Colonic mucosa (tissue), 4 donors: ENCODE results near the gene DAB2IP. TPM values are rescaled to one million over a fixed set of nuclear protein-coding genes. Genes with fewer than 3 reads are reported as not detected.
"Not testable (repeated sequence)": the region's sequence is repeated elsewhere in the genome, so short reads cannot be mapped to it uniquely, and the experiment has no call there.

ENCODE experiments used
- DNase-seq: peaks from one replicate; pipeline ENCODE4 v3.0.0-alpha.2; 2020
- H3K27ac ChIP-seq: fragments of 200-600 bp; one replicate; pipeline ENCODE4 v1.8.0; 2021
- H3K27me3 ChIP-seq: fragments of 200-600 bp; one replicate; pipeline ENCODE4 v1.8.0; 2021
- H3K36me3 ChIP-seq: fragments of 200-600 bp; one replicate; pipeline ENCODE4 v1.8.0; 2021
- H3K4me1 ChIP-seq: fragments of 200-600 bp; one replicate; pipeline ENCODE4 v1.8.0; 2021; ENCODE audit warnings: mild to moderate bottlenecking
- H3K4me3 ChIP-seq: fragments of 200-600 bp; one replicate; pipeline ENCODE4 v1.8.0; 2021
- H3K9ac ChIP-seq, 2 donors: one replicate each; pipeline ENCODE4 v1.7.0; 2013; ENCODE audit warnings: control low read depth in 2 of 2, low read depth in 2 of 2, low read length in 2 of 2
- H3K9me3 ChIP-seq: fragments of 200-600 bp; one replicate; pipeline ENCODE4 v1.8.0; 2021
- intact Hi-C: fragments of 100-400 bp; cut with DNase I; formaldehyde crosslinking; loops from one replicate; pipeline ENCODE4 v1.14.1; 2022
- total RNA-seq, 2 donors: library from RNA; stranded (reverse); fragmentation: NEBNext Ultra II Directional in 1 of 2; extraction: Animal tissue kit (Norgen Biotek cat#: 25700) in 1 of 2; gene quantifications; one replicate each; pipeline ENCODE4 v1.2.1, GENCODE V29; 2021
- TF ChIP-seq, protein P1 (sequence below): fragments of 200-600 bp; IDR thresholded peaks from one replicate; pipeline ENCODE4 v1.8.0; 2022; ENCODE audit warnings: antibody characterized with exemption, mild to moderate bottlenecking
- donor health status: healthy.
- donor health status: DM: no; HTN: no; CAD: no.
- donor health status: DM: no; HTN: no; CAD: no.

The DAB2IP gene
- total RNA-seq, 2 donors from 2014 or later: 126 to 130 TPM

DNA sequence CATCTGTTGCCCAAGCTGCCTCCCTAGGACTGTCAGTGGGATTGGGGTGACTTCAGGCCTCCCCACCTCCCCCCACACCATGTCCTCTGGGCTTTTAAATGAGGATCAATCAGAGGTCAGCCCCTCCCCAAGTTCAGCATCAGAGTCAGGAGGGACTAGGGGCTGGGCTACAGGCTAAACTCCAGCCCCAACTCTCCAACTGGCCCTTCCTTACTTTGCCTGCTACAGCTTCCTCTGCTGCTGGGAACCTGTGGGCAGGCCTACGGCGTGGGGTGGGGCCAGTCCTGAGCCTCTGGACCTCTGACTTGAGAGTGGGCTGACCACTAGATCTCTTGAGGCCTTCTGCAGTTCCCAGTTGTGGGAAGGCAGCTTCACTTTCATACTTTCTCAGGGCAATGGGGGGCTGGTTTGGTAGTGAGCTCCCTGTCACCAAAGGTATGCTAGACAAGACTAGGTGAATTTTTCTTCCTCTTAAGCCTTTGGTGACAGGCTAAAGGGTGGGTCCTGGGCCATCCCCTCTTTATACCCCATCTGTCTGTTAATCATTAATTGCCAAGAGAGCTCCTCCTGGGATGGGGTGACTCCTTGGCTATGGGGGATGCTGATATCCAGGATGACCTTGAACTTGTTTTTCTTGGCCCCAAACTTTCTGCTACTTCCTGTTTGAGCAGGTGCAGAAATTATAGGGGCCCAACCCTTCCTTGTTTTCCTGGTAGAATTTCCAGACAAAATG, 10.8 kb upstream of the DAB2IP start:
- Histone ChIP-seq H3K4me3 (no peak overlapping the region), H3K27ac (peak overlapping the region; percentile 81), H3K4me1 (peaks cover 13% of the 10 kb centered on the region), H3K9ac (peak overlapping the region; percentile 28 to 59), H3K9me3 (no peaks in the 10 kb centered on the region), H3K27me3 (no peaks in the 10 kb centered on the region), H3K36me3 (no peaks in the 10 kb centered on the region)
- peak; percentile 64 for DNase-seq
- TF ChIP-seq, protein P1, sequence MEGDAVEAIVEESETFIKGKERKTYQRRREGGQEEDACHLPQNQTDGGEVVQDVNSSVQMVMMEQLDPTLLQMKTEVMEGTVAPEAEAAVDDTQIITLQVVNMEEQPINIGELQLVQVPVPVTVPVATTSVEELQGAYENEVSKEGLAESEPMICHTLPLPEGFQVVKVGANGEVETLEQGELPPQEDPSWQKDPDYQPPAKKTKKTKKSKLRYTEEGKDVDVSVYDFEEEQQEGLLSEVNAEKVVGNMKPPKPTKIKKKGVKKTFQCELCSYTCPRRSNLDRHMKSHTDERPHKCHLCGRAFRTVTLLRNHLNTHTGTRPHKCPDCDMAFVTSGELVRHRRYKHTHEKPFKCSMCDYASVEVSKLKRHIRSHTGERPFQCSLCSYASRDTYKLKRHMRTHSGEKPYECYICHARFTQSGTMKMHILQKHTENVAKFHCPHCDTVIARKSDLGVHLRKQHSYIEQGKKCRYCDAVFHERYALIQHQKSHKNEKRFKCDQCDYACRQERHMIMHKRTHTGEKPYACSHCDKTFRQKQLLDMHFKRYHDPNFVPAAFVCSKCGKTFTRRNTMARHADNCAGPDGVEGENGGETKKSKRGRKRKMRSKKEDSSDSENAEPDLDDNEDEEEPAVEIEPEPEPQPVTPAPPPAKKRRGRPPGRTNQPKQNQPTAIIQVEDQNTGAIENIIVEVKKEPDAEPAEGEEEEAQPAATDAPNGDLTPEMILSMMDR: no peak
- intact Hi-C loops: no loop called here

DNA sequence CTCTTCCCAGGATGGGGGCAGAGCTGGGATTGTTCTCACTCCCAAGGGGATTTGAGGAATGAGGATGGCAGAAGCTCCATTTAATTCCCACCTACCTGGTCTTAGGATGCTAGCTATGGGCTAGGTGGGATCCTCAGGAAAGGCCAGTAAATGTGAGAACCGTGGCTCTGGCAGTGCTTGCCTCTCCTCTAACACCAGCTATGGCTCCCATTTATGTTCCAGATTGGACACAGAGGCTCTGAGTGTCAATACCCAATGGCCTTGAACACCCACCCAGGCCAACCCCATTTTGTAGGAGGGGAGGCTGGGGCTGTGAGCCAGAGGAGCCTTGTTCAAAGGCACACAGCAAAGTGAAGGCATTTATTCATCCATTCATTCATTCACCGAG, 10.2 kb upstream of the DAB2IP start:
- TF ChIP-seq, protein P1: no peak
- H3K9ac ChIP-seq: no peak overlapping the region
- H3K36me3 ChIP-seq: no peaks in the 10 kb centered on the region
- intact Hi-C loops: no loop called here
- no peak for DNase-seq
- peak overlapping the region; percentile 81 for H3K27ac ChIP-seq
- peaks cover 13% of the 10 kb centered on the region for H3K4me1 ChIP-seq
- no peaks in the 10 kb centered on the region for H3K9me3 ChIP-seq
- no peak overlapping the region for H3K4me3 ChIP-seq
- H3K27me3 ChIP-seq: no peaks in the 10 kb centered on the region

DNA sequence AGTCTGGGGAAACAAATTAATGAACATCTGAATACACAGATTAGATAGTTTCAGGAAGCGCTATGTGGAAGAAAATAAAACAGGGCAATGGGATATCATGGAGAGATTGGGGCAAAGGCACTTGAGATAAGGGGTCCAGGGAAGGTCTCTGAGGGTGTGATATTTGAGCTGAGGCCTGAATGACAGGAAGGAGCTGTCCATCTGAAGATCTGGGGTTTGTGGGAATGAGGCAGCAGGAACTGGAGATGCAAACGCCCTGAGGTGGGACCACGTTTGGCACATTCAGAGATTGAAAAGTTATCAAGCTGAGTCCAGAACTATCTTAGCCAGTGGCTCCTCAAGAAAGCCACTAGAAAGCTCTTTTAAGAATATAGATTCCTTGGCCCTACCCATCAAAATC, 8.7 kb upstream of the DAB2IP start:
- Histone ChIP-seq H3K36me3 (no peaks in the 10 kb centered on the region), H3K9me3 (no peaks in the 10 kb centered on the region), H3K9ac (no peak overlapping the region), H3K4me1 (peaks cover 13% of the 10 kb centered on the region), H3K4me3 (no peak overlapping the region), H3K27me3 (no peaks in the 10 kb centered on the region), H3K27ac (no peak overlapping the region)
- intact Hi-C loops: no loop called here
- TF ChIP-seq, protein P1: no peak
- no peak for DNase-seq

DNA sequence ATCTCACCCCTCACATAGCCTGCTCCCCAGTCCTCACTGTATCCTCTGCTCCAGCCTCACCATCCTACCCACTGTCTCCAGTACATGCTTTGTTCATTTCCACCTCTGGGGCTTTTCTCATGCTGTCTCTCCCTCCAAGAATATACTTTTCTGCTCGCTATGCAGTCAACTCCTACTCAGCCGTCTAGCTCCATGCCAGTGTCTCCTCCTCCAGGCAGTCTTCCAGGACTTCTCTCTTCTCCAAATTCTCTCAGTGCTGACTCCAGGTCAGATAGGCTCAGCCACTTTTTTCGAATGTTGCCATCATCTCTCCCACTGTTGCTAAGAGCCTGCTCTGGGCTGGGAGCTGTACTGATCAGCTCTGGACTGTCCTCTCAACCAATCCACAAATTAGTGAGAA, 8.0 kb upstream of the DAB2IP start:
- H3K9me3 ChIP-seq: no peaks in the 10 kb centered on the region
- TF ChIP-seq, protein P1: no peak
- H3K4me1 ChIP-seq: peaks cover 13% of the 10 kb centered on the region
- DNase-seq: no peak
- H3K9ac ChIP-seq: no peak overlapping the region
- no peaks in the 10 kb centered on the region for H3K27me3 ChIP-seq
- H3K36me3 ChIP-seq: no peaks in the 10 kb centered on the region
- intact Hi-C loops: no loop called here
- H3K27ac ChIP-seq: no peak overlapping the region
- no peak overlapping the region for H3K4me3 ChIP-seq

DNA sequence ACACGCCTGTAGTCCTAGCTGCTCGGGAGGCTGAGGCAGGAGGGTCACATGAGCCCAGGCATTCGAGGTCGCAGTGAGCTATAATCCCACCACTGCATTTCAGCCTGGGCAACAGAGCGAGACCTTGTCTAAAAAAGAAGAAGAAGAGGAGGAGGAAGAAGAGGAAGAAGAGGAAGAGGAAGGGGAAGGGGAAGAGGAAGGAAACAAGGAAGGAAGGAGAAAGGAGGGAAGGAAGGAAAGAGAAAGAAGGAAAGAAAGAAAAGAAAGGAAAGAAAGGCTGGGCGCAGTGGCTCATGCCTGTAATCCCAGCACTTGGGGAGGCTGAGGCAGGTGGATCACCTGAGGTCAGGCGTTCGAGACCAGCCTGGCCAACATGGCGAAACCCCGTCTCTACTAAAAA, 7.4 kb upstream of the DAB2IP start:
- H3K9ac ChIP-seq, H3K27me3 ChIP-seq, DNase-seq, H3K36me3 ChIP-seq, H3K4me3 ChIP-seq, H3K9me3 ChIP-seq, intact Hi-C loops, H3K27ac ChIP-seq: not testable (repeated sequence)
- H3K4me1 ChIP-seq: peaks cover 13% of the 10 kb centered on the region

DNA sequence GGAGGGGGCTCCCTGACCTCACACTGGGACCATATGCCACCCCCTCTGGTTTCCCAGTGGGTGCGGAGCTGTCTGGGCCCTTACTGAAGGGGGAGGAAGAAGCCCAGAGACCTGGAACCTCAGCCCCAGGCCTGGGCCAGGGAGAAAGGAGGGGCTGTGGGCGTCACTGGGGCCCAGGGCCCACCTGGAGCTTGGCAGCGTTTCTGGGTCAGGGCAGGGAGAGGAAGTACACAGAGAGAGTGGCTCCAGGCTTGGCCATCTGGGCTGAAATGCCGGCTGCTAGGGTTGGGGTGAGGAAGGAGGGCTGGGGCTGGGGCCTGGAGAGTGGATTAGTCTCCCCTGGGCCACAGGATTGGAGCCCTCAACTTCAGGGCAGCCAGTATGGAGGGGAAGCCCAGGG, 6.4 kb upstream of the DAB2IP start:
- Histone ChIP-seq H3K27ac (no peak overlapping the region), H3K27me3 (no peaks in the 10 kb centered on the region), H3K36me3 (no peaks in the 10 kb centered on the region), H3K9me3 (no peaks in the 10 kb centered on the region), H3K4me3 (no peak overlapping the region), H3K9ac (no peak overlapping the region), H3K4me1 (peaks cover 12% of the 10 kb centered on the region)
- no peak for DNase-seq
- TF ChIP-seq, protein P1: no peak
- intact Hi-C loops: no loop called here
